SK-N-SH (cell line): ENCODE measurements around the gene KCNN3.

Experiments used
- EP300 ChIP-seq, 2 experiments: IDR thresholded peaks; 2 replicates each; pipeline versions ENCODE4 v1.4.0 to v1.6.1; 2012; ENCODE audit warnings: borderline replicate concordance in 1 of 2, low read depth in 1 of 2, low read length in 1 of 2
- EZH2phosphoT487 ChIP-seq: fragments of 200-600 bp; sonication (generic); IDR thresholded peaks from 2 replicates; pipeline ENCODE4 v1.6.1; 2017; ENCODE audit warnings: low read depth, mixed run types, mild to moderate bottlenecking, antibody characterized with exemption, moderate library complexity, borderline replicate concordance
- FOXJ3 ChIP-seq: sonication (generic); formaldehyde crosslinking; IDR thresholded peaks from 2 replicates; pipeline ENCODE4 v1.5.1; 2020; ENCODE audit warnings: mild to moderate bottlenecking, missing genetic modification reagents
- MXI1 ChIP-seq: IDR thresholded peaks from 2 replicates; pipeline ENCODE4 v1.6.1; 2012; ENCODE audit warnings: mild to moderate bottlenecking, low read depth, low read length, improper control_type of control experiment
- POLR2AphosphoS5 ChIP-seq: IDR thresholded peaks from 2 replicates; pipeline ENCODE4 v1.6.1; 2012; ENCODE audit warnings: low read depth, low read length
- RAD21 ChIP-seq: IDR thresholded peaks from 2 replicates; pipeline ENCODE4 v1.6.1; 2012; ENCODE audit warnings: mild to moderate bottlenecking, low read length
- RFX5 ChIP-seq: IDR thresholded peaks from 2 replicates; pipeline ENCODE4 v1.6.1; 2012; ENCODE audit warnings: mild to moderate bottlenecking, improper control_type of control experiment, low read length
- SIN3A ChIP-seq: IDR thresholded peaks from 2 replicates; pipeline ENCODE4 v1.6.1; 2012; ENCODE audit warnings: low read depth, mild to moderate bottlenecking, low read length, moderate library complexity, borderline replicate concordance
- SMC3 ChIP-seq: IDR thresholded peaks from 2 replicates; pipeline ENCODE4 v1.6.1; 2012; ENCODE audit warnings: low read depth, low read length, improper control_type of control experiment
- TCF12 ChIP-seq: IDR thresholded peaks from 2 replicates; pipeline ENCODE4 v1.4.0; 2012
- TEAD4 ChIP-seq: IDR thresholded peaks from 2 replicates; pipeline ENCODE4 v1.4.0; 2012; ENCODE audit warnings: mild to moderate bottlenecking, borderline replicate concordance; ENCODE audit not compliant: insufficient read depth
- YY1 ChIP-seq: IDR thresholded peaks from 2 replicates; pipeline ENCODE4 v1.4.0; 2012; ENCODE audit warnings: low read depth, mild to moderate bottlenecking
- TF ChIP-seq, protein P1 (sequence below): fragments of 200-600 bp; sonication (generic); IDR thresholded peaks from 2 replicates; pipeline ENCODE4 v1.6.1; 2017; ENCODE audit warnings: antibody characterized with exemption, mild to moderate bottlenecking, moderate library complexity
- TF ChIP-seq, protein P2 (sequence below): fragments of 150-350 bp; IDR thresholded peaks from 2 replicates; pipeline ENCODE4 v1.6.1; 2017; ENCODE audit warnings: antibody characterized with exemption, low read length, low read depth, borderline replicate concordance

DNA sequence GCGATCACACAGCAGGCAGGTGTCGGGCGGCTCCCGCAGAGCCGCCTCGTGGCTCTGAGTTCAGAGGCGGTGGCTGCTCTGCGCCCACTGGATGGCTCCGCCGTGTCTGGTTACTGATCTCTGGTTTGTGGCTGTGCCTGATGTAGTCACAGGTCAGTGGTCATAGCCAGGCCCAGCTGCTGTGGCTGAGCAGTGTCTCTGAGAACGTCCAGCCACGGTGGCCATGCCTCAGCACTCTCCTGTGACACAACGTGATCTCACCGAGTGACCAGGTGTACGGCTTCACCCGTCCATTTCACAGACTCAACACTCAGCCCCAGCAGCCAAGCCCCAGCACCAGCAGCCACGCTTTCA, 61.2 kb downstream of the KCNN3 start:
- TF ChIP-seq RAD21, result no peak
- TF ChIP-seq, protein P1, sequence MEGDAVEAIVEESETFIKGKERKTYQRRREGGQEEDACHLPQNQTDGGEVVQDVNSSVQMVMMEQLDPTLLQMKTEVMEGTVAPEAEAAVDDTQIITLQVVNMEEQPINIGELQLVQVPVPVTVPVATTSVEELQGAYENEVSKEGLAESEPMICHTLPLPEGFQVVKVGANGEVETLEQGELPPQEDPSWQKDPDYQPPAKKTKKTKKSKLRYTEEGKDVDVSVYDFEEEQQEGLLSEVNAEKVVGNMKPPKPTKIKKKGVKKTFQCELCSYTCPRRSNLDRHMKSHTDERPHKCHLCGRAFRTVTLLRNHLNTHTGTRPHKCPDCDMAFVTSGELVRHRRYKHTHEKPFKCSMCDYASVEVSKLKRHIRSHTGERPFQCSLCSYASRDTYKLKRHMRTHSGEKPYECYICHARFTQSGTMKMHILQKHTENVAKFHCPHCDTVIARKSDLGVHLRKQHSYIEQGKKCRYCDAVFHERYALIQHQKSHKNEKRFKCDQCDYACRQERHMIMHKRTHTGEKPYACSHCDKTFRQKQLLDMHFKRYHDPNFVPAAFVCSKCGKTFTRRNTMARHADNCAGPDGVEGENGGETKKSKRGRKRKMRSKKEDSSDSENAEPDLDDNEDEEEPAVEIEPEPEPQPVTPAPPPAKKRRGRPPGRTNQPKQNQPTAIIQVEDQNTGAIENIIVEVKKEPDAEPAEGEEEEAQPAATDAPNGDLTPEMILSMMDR, result no peak
- TF ChIP-seq YY1, result no peak
- no peak for TF ChIP-seq TCF12
- TF ChIP-seq MXI1, result no peak
- TF ChIP-seq, protein P2, sequence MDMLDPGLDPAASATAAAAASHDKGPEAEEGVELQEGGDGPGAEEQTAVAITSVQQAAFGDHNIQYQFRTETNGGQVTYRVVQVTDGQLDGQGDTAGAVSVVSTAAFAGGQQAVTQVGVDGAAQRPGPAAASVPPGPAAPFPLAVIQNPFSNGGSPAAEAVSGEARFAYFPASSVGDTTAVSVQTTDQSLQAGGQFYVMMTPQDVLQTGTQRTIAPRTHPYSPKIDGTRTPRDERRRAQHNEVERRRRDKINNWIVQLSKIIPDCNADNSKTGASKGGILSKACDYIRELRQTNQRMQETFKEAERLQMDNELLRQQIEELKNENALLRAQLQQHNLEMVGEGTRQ, result no peak
- TF ChIP-seq EP300 (IDR thresholded peaks at IDR 0.05; ENCODE audit: borderline replicate concordance in 1 of 2, low read depth in 1 of 2, low read length in 1 of 2), result no peak
- TF ChIP-seq SIN3A, result no peak
- TF ChIP-seq FOXJ3, result no peak
- no peak for TF ChIP-seq EZH2phosphoT487
- no peak for TF ChIP-seq SMC3
- TF ChIP-seq POLR2AphosphoS5, result no peak
- TF ChIP-seq TEAD4, result no peak
- TF ChIP-seq RFX5, result no peak
